Activated T-cell treated with anti-CD3 and anti-CD28 coated beads for 48 hours (primary cell): ENCODE data around the gene STAC2.
A peak's percentile ranks its signal among the peaks of the same experiment; 100 is the strongest.

Experiments
- DNase-seq: peaks from one replicate; pipeline ENCODE4 v3.0.0-alpha.2; 2020; ENCODE audit warnings: low read depth

STAC2 gene

GRCh38 chr17:39231591-39232551 is 6.1 kb upstream of the STAC2 start:
- DNase-seq, result peak; percentile 48

- DNase-seq, result no peak
Measured at GRCh38 chr17:39231091-39231561, 5.4 kb upstream of the STAC2 start.

GRCh38 chr17:39230361-39230760 is 4.6 kb upstream of the STAC2 start:
- DNase-seq, result no peak

- DNase-seq, result no peak
Measured at GRCh38 chr17:39229274-39229913, 3.6 kb upstream of the STAC2 start.

- DNase-seq, result no peak
Measured at GRCh38 chr17:39227364-39227919, 1.7 kb upstream of the STAC2 start.

- DNase-seq, result peak; percentile 58
Measured at GRCh38 chr17:39225959-39226683, 376 bp upstream of the STAC2 start.

- DNase-seq, result no peak
Measured at GRCh38 chr17:39224778-39225307, 902 bp downstream of the STAC2 start.

GRCh38 chr17:39223907-39224777 is 1.6 kb downstream of the STAC2 start:
- DNase-seq, result no peak

- no peak for DNase-seq
Measured at GRCh38 chr17:39222866-39223834, 2.6 kb downstream of the STAC2 start.

GRCh38 chr17:39222151-39222550 is 3.6 kb downstream of the STAC2 start:
- no peak for DNase-seq

GRCh38 chr17:39221572-39221971 is 4.2 kb downstream of the STAC2 start:
- DNase-seq, result no peak

GRCh38 chr17:39219647-39220154 is 6.0 kb downstream of the STAC2 start:
- DNase-seq, result no peak

- no peak for DNase-seq
Measured at GRCh38 chr17:39218906-39219305, 6.8 kb downstream of the STAC2 start.

- DNase-seq, result no peak
Measured at GRCh38 chr17:39217734-39218369, 7.9 kb downstream of the STAC2 start.

GRCh38 chr17:39213852-39214251 is 11.9 kb downstream of the STAC2 start:
- no peak for DNase-seq

GRCh38 chr17:39212841-39213480 is 12.8 kb downstream of the STAC2 start:
- no peak for DNase-seq

- no peak for DNase-seq
Measured at GRCh38 chr17:39212195-39212810, 13.4 kb downstream of the STAC2 start.

GRCh38 chr17:39210093-39210434 is 15.7 kb downstream of the STAC2 start:
- DNase-seq, result no peak
